H1 (cell line): ENCODE measurements around the gene SEMA5B. TPM values are rescaled to one million over a fixed set of nuclear protein-coding genes. Genes with fewer than 3 reads are reported as not detected.

Source experiments
- CTCF ChIA-PET: fragments of 300-600 bp; sonication (Branson Sonifier 250); formaldehyde crosslinking; loops from one replicate; lab custom pipeline; 2021; ENCODE audit not compliant: partially characterized antibody; lab: Charles Lee
- POLR2A ChIA-PET: fragments of 300-600 bp; sonication (Branson Sonifier 250); formaldehyde crosslinking; loops from one replicate; lab custom pipeline; 2021; ENCODE audit warnings: inconsistent platforms; ENCODE audit not compliant: partially characterized antibody; lab: Charles Lee
- DNase-seq, 2 experiments: peaks; one replicate each; pipeline versions ENCODE4 v3.0.0 to v3.0.0-alpha.2; 2010 to 2022; ENCODE audit warnings: low spot score in 2 of 2, low read depth in 1 of 2, mixed read lengths in 1 of 2
- FAIRE-seq: peaks from 2 replicates; lab custom pipeline; 2011; peaks lifted over from hg19 to GRCh38; lab: Jason Lieb, UNC
- H2AFZ ChIP-seq: 2 replicates; pipeline ENCODE4 v1.8.1; 2012; ENCODE audit warnings: low read length, inconsistent platforms
- H2AK5ac ChIP-seq: 2 replicates; pipeline ENCODE4 v1.6.1; 2013; ENCODE audit warnings: low read depth, low read length
- H2BK120ac ChIP-seq: replicated peaks from 2 replicates; pipeline ENCODE3; 2013; ENCODE audit warnings: low read depth, low read length, inconsistent platforms
- H2BK12ac ChIP-seq: 2 replicates; pipeline ENCODE4 v1.6.1; 2013; ENCODE audit warnings: low read depth, low read length
- H2BK15ac ChIP-seq: 2 replicates; pipeline ENCODE4 v1.6.1; 2013; ENCODE audit warnings: low read length
- H2BK20ac ChIP-seq: 2 replicates; pipeline ENCODE4 v1.6.1; 2013; ENCODE audit warnings: low read length
- H2BK5ac ChIP-seq: 2 replicates; pipeline ENCODE4 v1.6.1; 2013; ENCODE audit warnings: low read depth, low read length
- H3K14ac ChIP-seq: 2 replicates; pipeline ENCODE4 v1.6.1; 2013; ENCODE audit warnings: inconsistent platforms; ENCODE audit not compliant: insufficient read length
- H3K18ac ChIP-seq: 2 replicates; pipeline ENCODE4 v1.6.1; 2013; ENCODE audit warnings: low read length; ENCODE audit errors: extremely low read depth
- H3K23ac ChIP-seq: 2 replicates; pipeline ENCODE4 v1.6.1; 2013; ENCODE audit warnings: inconsistent platforms; ENCODE audit not compliant: insufficient read length
- H3K23me2 ChIP-seq: 2 replicates; pipeline ENCODE4 v1.6.1; 2013; ENCODE audit warnings: low read depth, low read length
- H3K27ac ChIP-seq: 2 replicates; pipeline ENCODE4 v1.6.1; 2011; ENCODE audit warnings: low read depth, low read length, inconsistent platforms
- H3K27me3 ChIP-seq, 4 experiments: replicated peaks in 1 of 4; 1 replicate in 1 of 4; 2 replicates in 3 of 4; pipeline versions ENCODE4 v1.6.1 to v1.8.1; 2011 to 2013; ENCODE audit warnings: low read length in 3 of 4, mild to moderate bottlenecking in 3 of 4, inconsistent platforms in 2 of 4, mixed read lengths in 2 of 4, moderate library complexity in 1 of 4; ENCODE audit not compliant: control insufficient read depth in 3 of 4, insufficient read depth in 3 of 4; ENCODE audit errors: extremely low read depth in 1 of 4
- H3K36me3 ChIP-seq, 4 experiments: 2 replicates each; pipeline versions ENCODE4 v1.6.1 to v1.8.1; 2011 to 2013; ENCODE audit warnings: mild to moderate bottlenecking in 4 of 4, low read length in 3 of 4, moderate library complexity in 2 of 4, control low read depth in 1 of 4, inconsistent platforms in 1 of 4; ENCODE audit not compliant: insufficient read depth in 4 of 4, control insufficient read depth in 2 of 4
- H3K4ac ChIP-seq: replicated peaks from 2 replicates; pipeline ENCODE3; 2013; ENCODE audit warnings: low read length, low read depth, mixed read lengths, inconsistent platforms; ENCODE audit not compliant: insufficient read length
- H3K4me1 ChIP-seq, 4 experiments: replicated peaks in 1 of 4; 1 replicate in 1 of 4; 2 replicates in 3 of 4; pipeline versions ENCODE4 v1.6.1 to v1.8.1; 2011 to 2013; ENCODE audit warnings: low read length in 3 of 4, inconsistent platforms in 2 of 4, mixed read lengths in 1 of 4; ENCODE audit not compliant: insufficient read depth in 4 of 4, control insufficient read depth in 3 of 4
- H3K4me2 ChIP-seq, 2 experiments: 2 replicates each; pipeline versions ENCODE4 v1.6.1 to v1.8.1; 2011 to 2013; ENCODE audit warnings: low read depth in 2 of 2, low read length in 2 of 2, control low read depth in 1 of 2, inconsistent platforms in 1 of 2, mild to moderate bottlenecking in 1 of 2; ENCODE audit not compliant: insufficient read depth in 1 of 2
- H3K4me3 ChIP-seq, 4 experiments: fragments of 200-600, 300-600 bp in 1 of 4; sonication (generic), shearing (Covaris generic), sonication (Bioruptor Twin) in 1 of 4; 2 replicates each; pipeline versions ENCODE4 v1.5.1 to v1.8.1; 2011 to 2016; ENCODE audit warnings: low read length in 4 of 4, low read depth in 3 of 4, control low read depth in 2 of 4, inconsistent platforms in 2 of 4, mild to moderate bottlenecking in 2 of 4, mixed read lengths in 1 of 4, moderate library complexity in 1 of 4; ENCODE audit not compliant: insufficient read depth in 2 of 4; ENCODE audit errors: extremely low read depth in 1 of 4
- H3K56ac ChIP-seq: replicated peaks from 2 replicates; pipeline ENCODE3; 2013; ENCODE audit warnings: low read depth, mild to moderate bottlenecking, mixed read lengths, low read length, inconsistent platforms; ENCODE audit not compliant: insufficient read length
- H3K79me1 ChIP-seq: 2 replicates; pipeline ENCODE4 v1.6.1; 2013; ENCODE audit warnings: low read depth, low read length, control low read depth
- H3K79me2 ChIP-seq, 2 experiments: 2 replicates each; pipeline versions ENCODE4 v1.6.1 to v1.8.1; 2012 to 2013; ENCODE audit warnings: low read length in 2 of 2, mild to moderate bottlenecking in 2 of 2, inconsistent platforms in 1 of 2; ENCODE audit not compliant: insufficient read depth in 2 of 2, control insufficient read depth in 1 of 2
- H3K9ac ChIP-seq, 4 experiments: replicated peaks in 1 of 4; 1 replicate in 1 of 4; 2 replicates in 3 of 4; pipeline versions ENCODE4 v1.6.1 to v1.8.1; 2011 to 2013; ENCODE audit warnings: low read depth in 3 of 4, low read length in 3 of 4, control low read depth in 2 of 4, mild to moderate bottlenecking in 2 of 4, moderate library complexity in 2 of 4, inconsistent platforms in 1 of 4; ENCODE audit errors: extremely low read depth in 1 of 4
- H3K9me3 ChIP-seq, 2 experiments: 2 replicates each; pipeline versions ENCODE4 v1.6.1 to v1.8.1; 2012 to 2013; ENCODE audit warnings: mild to moderate bottlenecking in 2 of 2, moderate library complexity in 2 of 2, control low read depth in 1 of 2, inconsistent platforms in 1 of 2, low read depth in 1 of 2, low read length in 1 of 2, mixed read lengths in 1 of 2; ENCODE audit not compliant: insufficient read depth in 2 of 2
- H4K20me1 ChIP-seq, 2 experiments: replicated peaks in 1 of 2; 2 replicates each; pipeline versions ENCODE3 to v1.8.1; 2011 to 2013; ENCODE audit warnings: inconsistent platforms in 2 of 2, low read length in 2 of 2, mild to moderate bottlenecking in 1 of 2; ENCODE audit not compliant: insufficient read depth in 2 of 2, control insufficient read depth in 1 of 2
- H4K5ac ChIP-seq: 2 replicates; pipeline ENCODE4 v1.6.1; 2013; ENCODE audit warnings: low read length, low read depth, mixed read lengths, inconsistent platforms; ENCODE audit not compliant: insufficient read length
- H4K8ac ChIP-seq: 2 replicates; pipeline ENCODE4 v1.8.0; 2013; ENCODE audit warnings: mild to moderate bottlenecking, moderate library complexity, low read length, inconsistent platforms; ENCODE audit not compliant: insufficient read depth; ENCODE audit errors: extremely low read depth
- H4K91ac ChIP-seq: replicated peaks from 2 replicates; pipeline ENCODE3; 2013; ENCODE audit warnings: low read length, mixed read lengths, inconsistent platforms; ENCODE audit not compliant: insufficient read length
- ASH2L ChIP-seq: fragments of 200-600, 300-600 bp; sonication (generic); IDR thresholded peaks from one replicate; pipeline ENCODE4 v1.7.1; 2017; ENCODE audit warnings: low read length
- BACH1 ChIP-seq: IDR thresholded peaks from 2 replicates; pipeline ENCODE4 v1.6.1; 2012; ENCODE audit warnings: low read length, improper control_type of control experiment
- CREB1 ChIP-seq: IDR thresholded peaks from 2 replicates; pipeline ENCODE4 v1.6.1; 2012; ENCODE audit warnings: inconsistent platforms
- E2F6 ChIP-seq: IDR thresholded peaks from 2 replicates; pipeline ENCODE4 v1.6.1; 2012; ENCODE audit warnings: inconsistent platforms
- HDAC6 ChIP-seq: IDR thresholded peaks from one replicate; pipeline ENCODE4 v1.7.1; 2012; ENCODE audit warnings: low read depth, mild to moderate bottlenecking, inconsistent platforms, low read length, moderate library complexity
- RAD21 ChIP-seq, 2 experiments: IDR thresholded peaks in 1 of 2; conservative IDR thresholded peaks in 1 of 2; 2 replicates each; pipeline ENCODE4 v1.6.1; 2011; ENCODE audit warnings: low read depth in 2 of 2, low read length in 2 of 2, improper control_type of control experiment in 1 of 2, inconsistent platforms in 1 of 2, mild to moderate bottlenecking in 1 of 2, moderate library complexity in 1 of 2
- RBBP5 ChIP-seq: IDR thresholded peaks from 2 replicates; pipeline ENCODE4 v1.7.1; 2012; ENCODE audit warnings: low read depth, mild to moderate bottlenecking, inconsistent platforms, low read length, moderate library complexity, borderline replicate concordance
- RFX5 ChIP-seq: IDR thresholded peaks from 2 replicates; pipeline ENCODE4 v1.6.1; 2011; ENCODE audit warnings: low read depth, low read length, improper control_type of control experiment, borderline replicate concordance
- TAF7 ChIP-seq: optimal IDR thresholded peaks from 2 replicates; pipeline ENCODE3; 2011; ENCODE audit warnings: low read depth, mild to moderate bottlenecking, inconsistent platforms, low read length, moderate library complexity, borderline replicate concordance
- WGBS, 2 experiments: shearing (Covaris generic) in 1 of 2; methylation state at CpG; one replicate each; pipeline versions ENCODE4 v1.1.6 to v1.1.7; 2013 to 2015; ENCODE audit warnings: low lambda C conversion rate in 2 of 2, mixed read lengths in 2 of 2, inconsistent platforms in 1 of 2, low coverage in 1 of 2, missing lambda C conversion rate in 1 of 2; ENCODE audit not compliant: insufficient replicate concordance in 2 of 2, insufficient coverage in 1 of 2, insufficient read length in 1 of 2; ENCODE audit errors: extremely low coverage in 1 of 2, missing lambda C conversion rate in 1 of 2; 5-methylcytosine and 5-hydroxymethylcytosine counted together
- polyA plus RNA-seq, 7 experiments: library from polyadenylated mRNA; depleted of rRNA in 3 of 7; stranded (reverse) in 5 of 7; unstranded in 2 of 7; fragments of >200 nt in 5 of 7; fragments of 200-250 nt in 2 of 7; gene quantifications; 1 replicate in 5 of 7; 2 replicates in 1 of 7; 4 replicates in 1 of 7; pipeline versions ENCODE4 v1.2.1 to v1.2.3, GENCODE V29; 2011 to 2013; ENCODE audit warnings: missing spikeins in 2 of 7, mixed read lengths in 2 of 7
- total RNA-seq: library from RNA; stranded (reverse); fragmentation: NEBNext Ultra II Directional; extraction: Animal tissue kit (Norgen Biotek cat#: 25700); gene quantifications from 2 replicates; pipeline ENCODE4 v1.2.1, GENCODE V29; 2021

SEMA5B gene
- total and polyA plus RNA-seq, 2 of the 8 experiments (the other 6 are each of a cell fraction or from before 2014, with no cell fraction given): 13.1 to 22.4 TPM

DNA sequence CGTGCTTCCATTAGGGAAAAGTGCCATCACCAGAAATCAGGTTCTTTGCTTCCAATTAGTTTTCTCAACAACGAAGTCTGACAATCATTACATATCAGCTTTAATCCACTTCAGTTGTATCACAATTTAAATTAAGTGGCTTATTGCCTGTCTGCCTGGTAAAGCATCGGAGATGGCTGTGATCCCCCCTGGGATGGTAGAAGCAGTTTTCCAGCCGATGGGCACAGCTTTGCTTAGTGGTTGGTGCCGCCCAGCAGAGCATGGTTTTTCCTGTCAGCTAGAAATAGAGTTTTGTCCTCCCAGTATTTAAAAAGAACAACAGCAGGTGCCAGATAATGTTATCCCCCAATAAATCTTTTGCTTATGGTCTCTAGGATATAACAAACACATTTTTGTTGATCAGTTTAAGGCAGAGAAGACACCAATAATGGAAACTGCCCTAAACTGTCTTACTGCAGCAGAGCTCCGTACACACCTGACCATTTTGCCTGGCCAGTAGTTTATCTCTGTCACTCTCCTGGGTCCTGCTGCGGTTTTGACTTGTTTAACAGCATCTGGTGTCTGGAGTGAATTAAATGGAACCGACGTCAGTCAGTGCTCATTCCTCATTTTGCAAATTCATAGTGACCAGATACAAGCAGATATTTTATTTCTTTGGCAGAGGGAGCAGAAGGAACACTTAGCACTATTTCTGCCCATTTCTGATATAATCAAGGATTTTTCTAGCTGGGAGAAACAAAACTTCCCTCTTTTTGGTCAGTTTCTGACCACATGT, 153.6 kb downstream of the SEMA5B start:
- no peak overlapping the region for H2AFZ ChIP-seq
- no peak overlapping the region for H3K14ac ChIP-seq
- no peak overlapping the region for H4K91ac ChIP-seq
- no peak overlapping the region for H2AK5ac ChIP-seq
- H3K56ac ChIP-seq: no peak overlapping the region
- CTCF ChIA-PET: interaction anchor here (0.6 to 1.5 kb wide), 2 partner anchors 8 to 45 kb away, joined by 4 to 5 read pairs; no protein-coding TSS in a partner anchor
- DNase-seq: no peak
- H3K79me2 ChIP-seq: no peaks in the 10 kb centered on the region
- H3K4me2 ChIP-seq: no peak overlapping the region
- H4K8ac ChIP-seq: no peak overlapping the region
- no peaks in the 10 kb centered on the region for H3K4me1 ChIP-seq
- H3K18ac ChIP-seq: no peak overlapping the region
- no peak overlapping the region for H3K27ac ChIP-seq
- FAIRE-seq: no peak
- H4K5ac ChIP-seq: no peak overlapping the region
- H2BK5ac ChIP-seq: no peak overlapping the region
- no peak overlapping the region for H2BK120ac ChIP-seq
- no peaks in the 10 kb centered on the region for H4K20me1 ChIP-seq
- H2BK15ac ChIP-seq: no peak overlapping the region
- POLR2A ChIA-PET: interaction anchor here (1.2 kb wide), 1 partner anchor 46 kb away, joined by 3 read pairs; no protein-coding TSS in a partner anchor
- no peaks in the 10 kb centered on the region for H3K36me3 ChIP-seq
- no peaks in the 10 kb centered on the region for H3K9me3 ChIP-seq
- peak overlapping the region in 1 of 4 experiments; percentile 34; a peak in 1 of 7 replicates for H3K9ac ChIP-seq
- TF ChIP-seq BACH1 (no peak), E2F6 (no peak), ASH2L (no peak), RBBP5 (no peak), HDAC6 (no peak), CREB1 (no peak), RFX5 (no peak), RAD21 (IDR thresholded peaks at IDR 0.05 in 1 of 2, conservative IDR thresholded peaks at IDR 0.05 in 1 of 2; ENCODE audit: low read depth in 2 of 2, low read length in 2 of 2) (no peak), TAF7 (no peak)
- 91% methylated on average over 9 of the region's 9 CpGs; no CpG with 5 or more reads in 1 of the 2 experiments for WGBS, 2 experiments
- no peaks in the 10 kb centered on the region for H3K27me3 ChIP-seq
- no peaks in the 10 kb centered on the region for H3K79me1 ChIP-seq
- no peak overlapping the region for H3K4me3 ChIP-seq
- H3K4ac ChIP-seq: no peak overlapping the region
- H2BK20ac ChIP-seq: no peak overlapping the region
- H3K23me2 ChIP-seq: no peaks in the 10 kb centered on the region
- no peak overlapping the region for H3K23ac ChIP-seq
- H2BK12ac ChIP-seq: no peak overlapping the region
